Skeletal muscle tissue (tissue), 4 donors: ENCODE measurements around the gene RUFY3. TPM values are rescaled to one million over a fixed set of nuclear protein-coding genes. Genes with fewer than 3 reads are reported as not detected.
"Not testable (repeated sequence)": the region's sequence is repeated elsewhere in the genome, so short reads cannot be mapped to it uniquely, and the experiment has no call there.

Source experiments
- H3K27ac ChIP-seq: one replicate; pipeline ENCODE4 v1.7.0; 2013; ENCODE audit warnings: mild to moderate bottlenecking, low read depth, low read length, inconsistent platforms
- H3K27me3 ChIP-seq, 3 donors: one replicate each; pipeline ENCODE4 v1.7.0; 2013; ENCODE audit warnings: low read length in 3 of 3; ENCODE audit not compliant: control insufficient read depth in 3 of 3, insufficient read depth in 3 of 3
- H3K36me3 ChIP-seq, 3 donors: one replicate each; pipeline ENCODE4 v1.7.0; 2013; ENCODE audit warnings: low read length in 3 of 3; ENCODE audit not compliant: control insufficient read depth in 3 of 3, insufficient read depth in 3 of 3
- H3K4me1 ChIP-seq, 3 donors: one replicate each; pipeline ENCODE4 v1.7.0; 2013; ENCODE audit warnings: low read length in 3 of 3, mild to moderate bottlenecking in 3 of 3; ENCODE audit not compliant: control insufficient read depth in 3 of 3, insufficient read depth in 3 of 3
- H3K4me3 ChIP-seq, 3 donors: one replicate each; pipeline ENCODE4 v1.7.0; 2013; ENCODE audit warnings: low read length in 3 of 3
- H3K9ac ChIP-seq, 3 donors: one replicate each; pipeline ENCODE4 v1.7.0; 2013; ENCODE audit warnings: low read length in 3 of 3, mild to moderate bottlenecking in 3 of 3, moderate library complexity in 2 of 3, low read depth in 1 of 3
- H3K9me3 ChIP-seq, 3 donors: one replicate each; pipeline ENCODE4 v1.7.0; 2013; ENCODE audit warnings: low read length in 3 of 3; ENCODE audit not compliant: control insufficient read depth in 3 of 3
- total RNA-seq: library from RNA; depleted of rRNA; stranded (reverse); fragments of >200 nt; gene quantifications from one replicate; pipeline ENCODE4 v1.2.3, GENCODE V29; 2014
- donor health status: Osteomylitis.

RUFY3 gene
- 60.0 TPM for total RNA-seq

DNA sequence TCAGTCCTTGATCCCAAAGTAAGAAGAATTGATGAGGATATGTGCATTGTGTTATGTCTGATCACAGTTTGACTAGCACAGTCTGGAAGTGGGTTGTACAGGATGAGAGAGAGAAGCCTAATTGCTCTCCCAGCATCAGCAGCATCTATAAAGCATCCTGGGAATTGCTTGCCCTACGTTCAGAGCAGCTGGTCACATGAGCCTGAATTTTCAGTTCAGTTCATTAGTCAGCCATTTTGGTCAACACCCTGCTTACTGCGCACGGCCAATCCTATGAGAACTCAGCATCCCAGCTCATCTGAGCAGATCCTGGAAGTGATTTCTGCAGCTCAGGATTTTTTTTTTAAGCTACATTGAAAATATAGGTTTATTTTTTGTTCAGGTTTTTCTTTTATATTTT lies at the start of gene RUFY3:
TSS of gene RUFY3 (plus strand) at position 218 of the 400 bp plus-strand sequence. CDS start 610 bp downstream, outside the sequence.
- H3K4me1 ChIP-seq, result peaks cover 0 to 4% (median 4%) of the 10 kb centered on the region in 3 donors
- H3K9ac ChIP-seq, result peak within 1 kb of the TSS; percentile 27 to 74 (median 64)
- no peaks in the 10 kb centered on the region for H3K9me3 ChIP-seq
- peak within 1 kb of the TSS; percentile 45 to 70 (median 68) for H3K4me3 ChIP-seq
- H3K27me3 ChIP-seq, result no peaks in the 10 kb centered on the region
- peak within 1 kb of the TSS; percentile 48 for H3K27ac ChIP-seq
- peaks cover 0 to 4% (median 0%) of the 10 kb centered on the region in 3 donors for H3K36me3 ChIP-seq

- H3K9ac ChIP-seq, result no peak overlapping the region
- no peaks in the 10 kb centered on the region for H3K4me1 ChIP-seq
- no peaks in the 10 kb centered on the region for H3K36me3 ChIP-seq
- no peaks in the 10 kb centered on the region for H3K9me3 ChIP-seq
- H3K27me3 ChIP-seq, result no peaks in the 10 kb centered on the region
- H3K4me3 ChIP-seq, result no peak overlapping the region
- no peak overlapping the region for H3K27ac ChIP-seq
Observed at GRCh38 chr4:70674191-70674590, 47.6 kb upstream of the RUFY3 start.

- Histone ChIP-seq H3K4me1 (no peaks in the 10 kb centered on the region), H3K27ac (no peak overlapping the region), H3K36me3 (no peaks in the 10 kb centered on the region), H3K9ac (no peak overlapping the region), H3K4me3 (no peak overlapping the region), H3K9me3 (no peaks in the 10 kb centered on the region), H3K27me3 (no peaks in the 10 kb centered on the region)
Observed at GRCh38 chr4:70674731-70675130, 47.0 kb upstream of the RUFY3 start.

GRCh38 chr4:70676554-70677090 lies 45.1 kb upstream of the RUFY3 start:
- Histone ChIP-seq H3K9ac (no peak overlapping the region), H3K4me3 (no peak overlapping the region), H3K4me1 (no peaks in the 10 kb centered on the region), H3K27ac (no peak overlapping the region), H3K36me3 (no peaks in the 10 kb centered on the region), H3K27me3 (no peaks in the 10 kb centered on the region), H3K9me3 (no peaks in the 10 kb centered on the region)

DNA sequence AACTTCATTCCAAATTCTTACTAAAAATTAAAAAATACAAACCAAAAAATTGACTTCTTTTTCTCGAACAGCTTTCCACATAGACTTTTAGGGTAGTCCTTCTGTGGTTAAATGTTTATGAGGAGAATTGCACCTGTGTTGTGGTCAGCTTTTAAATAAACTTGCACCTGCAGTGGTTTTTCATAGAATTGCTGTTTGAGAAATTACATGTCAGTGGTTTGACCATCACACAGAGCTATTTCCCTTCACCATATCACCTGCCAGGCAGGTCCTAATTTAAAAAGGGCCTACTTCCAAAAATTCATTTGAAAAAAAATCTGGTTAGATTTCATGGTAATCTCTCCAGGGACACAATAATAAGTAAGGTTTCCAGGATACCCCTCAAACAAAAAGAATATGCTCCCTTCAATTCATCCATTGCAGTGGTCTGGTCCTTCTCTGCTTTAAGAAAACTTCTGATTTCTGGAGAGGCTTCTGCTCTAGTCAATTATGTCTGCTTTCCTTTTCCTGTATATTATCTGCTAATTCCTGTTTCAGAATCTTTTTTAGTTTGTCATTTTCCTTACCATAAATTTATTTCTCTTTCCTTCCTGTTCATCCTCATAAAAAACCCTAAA lies 43.3 kb upstream of the RUFY3 start:
- H3K9ac ChIP-seq, result no peak overlapping the region
- no peaks in the 10 kb centered on the region for H3K27me3 ChIP-seq
- H3K27ac ChIP-seq, result no peak overlapping the region
- no peaks in the 10 kb centered on the region for H3K4me1 ChIP-seq
- no peaks in the 10 kb centered on the region for H3K9me3 ChIP-seq
- H3K4me3 ChIP-seq, result no peak overlapping the region
- H3K36me3 ChIP-seq, result no peaks in the 10 kb centered on the region

DNA sequence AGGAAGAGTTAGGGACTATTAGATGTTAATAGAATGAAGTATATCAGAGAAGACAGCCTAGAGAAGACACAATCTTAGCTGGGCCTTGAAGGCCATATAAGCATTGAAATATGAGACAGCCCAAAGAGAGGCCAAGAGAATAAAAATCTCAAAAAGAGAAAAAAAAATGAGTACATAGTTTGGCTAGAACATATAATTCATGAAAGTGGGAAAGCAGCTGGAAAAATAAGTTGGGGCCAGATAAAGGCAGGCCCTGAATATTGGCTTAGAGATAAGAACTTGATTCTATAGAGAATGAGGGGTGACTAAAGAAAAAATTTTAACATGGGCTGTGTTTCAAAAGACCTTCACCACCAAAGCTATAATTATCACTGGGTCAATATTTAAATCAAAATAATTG lies 40.8 kb upstream of the RUFY3 start:
- H3K4me3 ChIP-seq, result no peak overlapping the region
- no peak overlapping the region for H3K9ac ChIP-seq

GRCh38 chr4:70681704-70682103 lies 40.1 kb upstream of the RUFY3 start:
- Histone ChIP-seq H3K4me1 (no peaks in the 10 kb centered on the region), H3K27me3 (no peaks in the 10 kb centered on the region), H3K4me3 (no peak overlapping the region), H3K9me3 (no peaks in the 10 kb centered on the region), H3K9ac (no peak overlapping the region), H3K27ac (no peak overlapping the region), H3K36me3 (no peaks in the 10 kb centered on the region)

More for the DNA sequence above, 40.8 kb upstream of the RUFY3 start:
- no peaks in the 10 kb centered on the region for H3K4me1 ChIP-seq
- H3K36me3 ChIP-seq, result no peaks in the 10 kb centered on the region
- H3K9me3 ChIP-seq, result no peaks in the 10 kb centered on the region
- H3K27me3 ChIP-seq, result no peaks in the 10 kb centered on the region
- no peak overlapping the region for H3K27ac ChIP-seq

DNA sequence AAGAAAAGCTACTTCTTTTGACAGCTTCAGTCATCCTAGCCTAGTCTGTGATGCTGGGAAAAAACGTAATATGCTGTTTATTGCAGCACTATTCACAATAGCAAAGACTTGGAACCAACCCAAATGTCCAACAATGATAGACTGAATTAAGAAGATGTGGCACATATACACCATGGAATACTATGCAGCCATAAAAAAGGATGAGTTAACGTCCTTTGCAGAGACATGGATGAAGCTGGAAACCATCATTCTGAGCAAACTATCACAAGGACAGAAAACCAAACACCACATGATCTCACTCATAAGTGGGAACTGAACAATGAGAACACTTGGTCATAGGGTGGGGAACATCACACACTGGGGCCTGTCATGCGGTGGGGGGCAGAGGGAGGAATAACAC lies 39.6 kb upstream of the RUFY3 start:
- not testable (repeated sequence) for H3K27ac ChIP-seq, H3K4me1 ChIP-seq, H3K9me3 ChIP-seq, H3K27me3 ChIP-seq, H3K4me3 ChIP-seq, H3K9ac ChIP-seq, H3K36me3 ChIP-seq

GRCh38 chr4:70687392-70687791 lies 34.4 kb upstream of the RUFY3 start:
- H3K27me3 ChIP-seq, result no peaks in the 10 kb centered on the region
- peak overlapping the region; percentile 97 to 100 (median 99) for H3K4me3 ChIP-seq
- no peaks in the 10 kb centered on the region for H3K9me3 ChIP-seq

More at GRCh38 chr4:70687392-70687791, 34.4 kb upstream of the RUFY3 start:
- Histone ChIP-seq H3K27ac (peak overlapping the region; percentile 96), H3K36me3 (peaks cover 0 to 3% (median 0%) of the 10 kb centered on the region in 3 donors), H3K4me1 (peaks cover 25 to 29% (median 25%) of the 10 kb centered on the region in 3 donors), H3K9ac (peak overlapping the region; percentile 96 to 99 (median 98))
